Activated CD8-positive, alpha-beta T cell treated with anti-CD3 and anti-CD28 coated beads for 36 hours (primary cell): ENCODE results near the gene CNOT3. TPM values are rescaled to one million over a fixed set of nuclear protein-coding genes. Genes with fewer than 3 reads are reported as not detected.

Experiments
- ATAC-seq: fragments of 200-7000 bp; cut with Tn5 transposase; one replicate; pipeline ENCODE4 v1.10.0; 2021; ENCODE audit warnings: mild to moderate bottlenecking, moderate library complexity
- CTCF ChIA-PET: fragments of 350-600 bp; sonication (Branson Sonifier 250); formaldehyde crosslinking; loops from one replicate; lab custom pipeline; 2021; ENCODE audit warnings: antibody characterized with exemption; lab: Charles Lee
- POLR2A ChIA-PET: fragments of 350-600 bp; sonication (Branson Sonifier 250); formaldehyde crosslinking; loops from one replicate; lab custom pipeline; 2021; ENCODE audit warnings: antibody characterized with exemption; lab: Charles Lee
- DNase-seq: peaks from one replicate; pipeline ENCODE4 v3.0.0-alpha.2; 2020
- H3K27ac Mint-ChIP-seq: one replicate; pipeline ENCODE4 v1.8.0; 2021; ENCODE audit warnings: mild to moderate bottlenecking, mixed read lengths
- H3K27me3 Mint-ChIP-seq: one replicate; pipeline ENCODE4 v1.8.0; 2021; ENCODE audit warnings: mixed read lengths
- H3K36me3 Mint-ChIP-seq: one replicate; pipeline ENCODE4 v1.8.0; 2021; ENCODE audit warnings: low read depth, mixed read lengths
- H3K4me1 Mint-ChIP-seq: one replicate; pipeline ENCODE4 v1.8.0; 2021; ENCODE audit warnings: low read depth, mixed read lengths
- H3K4me3 Mint-ChIP-seq: one replicate; pipeline ENCODE4 v1.8.0; 2021; ENCODE audit warnings: mild to moderate bottlenecking, moderate library complexity, mixed read lengths
- H3K9me3 Mint-ChIP-seq: one replicate; pipeline ENCODE4 v1.8.0; 2021; ENCODE audit warnings: mixed read lengths
- intact Hi-C: fragments of 100-400 bp; cut with micrococcal nuclease; formaldehyde crosslinking; loops from one replicate; pipeline ENCODE4 v1.10.0; 2022
- total RNA-seq, 2 experiments: library from RNA; stranded (reverse); gene quantifications; one replicate each; pipeline ENCODE4 v1.2.3, GENCODE V29; 2021
- TF ChIP-seq, protein P1 (sequence below): fragments of 200-600 bp; IDR thresholded peaks from one replicate; pipeline ENCODE4 v1.8.0; 2022; ENCODE audit warnings: antibody characterized with exemption, mild to moderate bottlenecking

CNOT3 gene
- total RNA-seq, 2 experiments from 2014 or later: 48.8 to 50.7 TPM

DNA sequence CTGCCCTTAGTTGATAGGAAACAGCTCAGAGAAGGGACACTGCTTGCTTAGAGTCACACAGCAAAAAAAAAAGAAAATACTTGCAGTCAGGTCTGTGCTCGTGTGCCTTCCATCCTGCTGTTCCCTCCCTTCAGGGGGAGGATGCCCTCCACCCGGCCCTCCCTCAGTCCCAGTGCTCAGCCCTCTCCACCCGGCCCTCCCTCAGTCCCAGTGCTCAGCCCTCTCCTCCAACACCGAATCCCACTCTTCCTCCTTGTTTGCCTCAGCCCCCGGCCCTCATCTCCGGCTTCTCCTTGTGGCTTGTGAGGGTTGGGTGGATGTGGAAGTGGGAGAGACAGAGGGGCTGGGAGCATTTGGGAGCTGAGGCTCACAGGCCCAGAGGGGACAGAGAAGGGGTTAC lies 27.9 kb upstream of the CNOT3 start:
- Mint-ChIP-seq H3K27ac (no peak overlapping the region), H3K36me3 (peaks cover 45% of the 10 kb centered on the region), H3K27me3 (no peaks in the 10 kb centered on the region), H3K4me1 (peaks cover 19% of the 10 kb centered on the region), H3K4me3 (no peak overlapping the region), H3K9me3 (no peaks in the 10 kb centered on the region)
- ChIA-PET POLR2A (no interaction called here), CTCF (no interaction called here)
- TF ChIP-seq, protein P1, sequence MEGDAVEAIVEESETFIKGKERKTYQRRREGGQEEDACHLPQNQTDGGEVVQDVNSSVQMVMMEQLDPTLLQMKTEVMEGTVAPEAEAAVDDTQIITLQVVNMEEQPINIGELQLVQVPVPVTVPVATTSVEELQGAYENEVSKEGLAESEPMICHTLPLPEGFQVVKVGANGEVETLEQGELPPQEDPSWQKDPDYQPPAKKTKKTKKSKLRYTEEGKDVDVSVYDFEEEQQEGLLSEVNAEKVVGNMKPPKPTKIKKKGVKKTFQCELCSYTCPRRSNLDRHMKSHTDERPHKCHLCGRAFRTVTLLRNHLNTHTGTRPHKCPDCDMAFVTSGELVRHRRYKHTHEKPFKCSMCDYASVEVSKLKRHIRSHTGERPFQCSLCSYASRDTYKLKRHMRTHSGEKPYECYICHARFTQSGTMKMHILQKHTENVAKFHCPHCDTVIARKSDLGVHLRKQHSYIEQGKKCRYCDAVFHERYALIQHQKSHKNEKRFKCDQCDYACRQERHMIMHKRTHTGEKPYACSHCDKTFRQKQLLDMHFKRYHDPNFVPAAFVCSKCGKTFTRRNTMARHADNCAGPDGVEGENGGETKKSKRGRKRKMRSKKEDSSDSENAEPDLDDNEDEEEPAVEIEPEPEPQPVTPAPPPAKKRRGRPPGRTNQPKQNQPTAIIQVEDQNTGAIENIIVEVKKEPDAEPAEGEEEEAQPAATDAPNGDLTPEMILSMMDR: no peak
- intact Hi-C loops: no loop called here
- ATAC-seq: no peak
- no peak for DNase-seq

- H3K4me3 Mint-ChIP-seq: peak overlapping the region; percentile 94
- ATAC-seq (peak; percentile 57), DNase-seq (peak; percentile 79)
- H3K9me3 Mint-ChIP-seq: no peaks in the 10 kb centered on the region
- CTCF ChIA-PET: interaction anchor here (0.9 to 1.4 kb wide), 2 partner anchors 92 to 151 kb away, joined by 3 read pairs; no protein-coding TSS in a partner anchor
- peak overlapping the region; percentile 97 for H3K27ac Mint-ChIP-seq
- intact Hi-C loops: loop anchor here (2.0 kb wide), 1 partner anchor 22 kb away; the partner anchor contains the start of gene CNOT3
- POLR2A ChIA-PET: interaction anchor here (0.5 to 3.7 kb wide), 18 partner anchors 8 to 1142 kb away, joined by 3 to 42 read pairs (median 3); partner anchors contain the start of genes CNOT3, LENG1, NDUFA3 and OSCAR
- H3K27me3 Mint-ChIP-seq: no peaks in the 10 kb centered on the region
- TF ChIP-seq, protein P1: no peak
- H3K36me3 Mint-ChIP-seq: peaks cover 35% of the 10 kb centered on the region
- peaks cover 24% of the 10 kb centered on the region for H3K4me1 Mint-ChIP-seq
Measured at GRCh38 chr19:54114340-54115108, 23.0 kb upstream of the CNOT3 start.

GRCh38 chr19:54115109-54116063 lies 22.2 kb upstream of the CNOT3 start, which contains the start of the genes PRPF31 and TFPT:
Gene PRPF31 (plus strand): TSS chr19:54115754. CDS start chr19:54118279, 2,525 bp downstream.
Gene TFPT (minus strand): TSS chr19:54115657. CDS start chr19:54115269, 388 bp downstream.
- ATAC-seq (peak; percentile 90), DNase-seq (peak; percentile 99)
- H3K9me3 Mint-ChIP-seq: no peaks in the 10 kb centered on the region
- TF ChIP-seq, protein P1: no peak
- intact Hi-C loops: loop anchor here (2.0 kb wide), 1 partner anchor 21 kb away; the partner anchor contains the start of gene CNOT3
- peak within 1 kb of the TSS; percentile 97 for H3K27ac Mint-ChIP-seq
- H3K27me3 Mint-ChIP-seq: no peaks in the 10 kb centered on the region
- H3K4me1 Mint-ChIP-seq: peaks cover 24% of the 10 kb centered on the region
- CTCF ChIA-PET: interaction anchor here (1.4 kb wide), 1 partner anchor 150 kb away, joined by 3 read pairs; no protein-coding TSS in a partner anchor
- H3K4me3 Mint-ChIP-seq: peak within 1 kb of the TSS; percentile 94
- peaks cover 36% of the 10 kb centered on the region for H3K36me3 Mint-ChIP-seq
- POLR2A ChIA-PET: interaction anchor here (0.6 to 3.7 kb wide), 26 partner anchors 9 to 933 kb away, joined by 3 to 42 read pairs (median 3); partner anchors contain the start of genes CNOT3, LENG1, NDUFA3 and OSCAR

- ChIA-PET POLR2A (interaction anchor here (0.5 to 2.5 kb wide), 2 partner anchors 37 to 106 kb away, joined by 3 to 8 read pairs; partner anchors contain the start of gene LENG1), CTCF (no interaction called here)
- TF ChIP-seq, protein P1: no peak
- ATAC-seq: no peak
- Mint-ChIP-seq H3K4me3 (no peak overlapping the region), H3K36me3 (peaks cover 32% of the 10 kb centered on the region), H3K27ac (no peak overlapping the region), H3K9me3 (no peaks in the 10 kb centered on the region), H3K27me3 (no peaks in the 10 kb centered on the region), H3K4me1 (peaks cover 11% of the 10 kb centered on the region)
- intact Hi-C loops: no loop called here
- DNase-seq: no peak
Measured at GRCh38 chr19:54121259-54121658, 16.3 kb upstream of the CNOT3 start.
